Transverse colon (tissue), 4 donors: ENCODE measurements around the gene ATP9B. TPM values are rescaled to one million over a fixed set of nuclear protein-coding genes. Genes with fewer than 3 reads are reported as not detected.
A peak's percentile ranks its signal among the peaks of the same experiment; 100 is the strongest.

Source experiments
- DNase-seq: peaks from one replicate; pipeline ENCODE4 v3.0.0-alpha.2; 2019
- H3K27ac ChIP-seq, 4 donors: fragments of 200-600 bp; sonication (generic); 2 replicates each; pipeline ENCODE4 v1.5.1; 2016 to 2018; ENCODE audit warnings: inconsistent platforms in 4 of 4
- H3K27me3 ChIP-seq: fragments of 200-600 bp; sonication (generic); 2 replicates; pipeline ENCODE4 v1.5.1; 2017; ENCODE audit warnings: inconsistent platforms
- H3K36me3 ChIP-seq, 4 donors: fragments of 200-600 bp; sonication (generic); 2 replicates each; pipeline ENCODE4 v1.5.1; 2017 to 2019; ENCODE audit warnings: inconsistent platforms in 4 of 4
- H3K4me1 ChIP-seq, 4 donors: fragments of 200-600 bp; sonication (generic); 2 replicates each; pipeline ENCODE4 v1.5.1; 2017 to 2020; ENCODE audit warnings: inconsistent platforms in 4 of 4
- H3K4me3 ChIP-seq, 4 donors: fragments of 200-600 bp; sonication (generic); 1 replicate in 1 of 4; 2 replicates in 3 of 4; pipeline versions ENCODE4 v1.5.1 to v1.6.1; 2017 to 2019; ENCODE audit warnings: inconsistent platforms in 4 of 4
- H3K9me3 ChIP-seq, 2 donors: fragments of 200-600 bp; sonication (generic); 2 replicates each; pipeline ENCODE4 v1.5.1; 2017 to 2019; ENCODE audit warnings: inconsistent platforms in 2 of 2
- CTCF ChIP-seq, 5 experiments: fragments of 200-600 bp in 3 of 5; fragments of 450-650 bp in 2 of 5; sonication (generic) in 3 of 5; IDR thresholded peaks; 1 replicate in 2 of 5; 2 replicates in 3 of 5; pipeline ENCODE4 v1.5.1; 2016 to 2017; ENCODE audit warnings: antibody characterized with exemption in 5 of 5, inconsistent platforms in 3 of 5, mild to moderate bottlenecking in 2 of 5, moderate library complexity in 1 of 5
- EP300 ChIP-seq: sonication (generic); formaldehyde crosslinking; IDR thresholded peaks from one replicate; pipeline ENCODE4 v1.6.1; 2017; ENCODE audit warnings: antibody characterized with exemption, low read depth
- POLR2A ChIP-seq: fragments of 450-650 bp; IDR thresholded peaks from one replicate; pipeline ENCODE4 v1.6.1; 2016; ENCODE audit warnings: antibody characterized with exemption, mild to moderate bottlenecking, moderate library complexity
- POLR2AphosphoS5 ChIP-seq, 3 donors: sonication (generic); formaldehyde crosslinking; IDR thresholded peaks; one replicate each; pipeline ENCODE4 v1.6.1; 2016; ENCODE audit warnings: antibody characterized with exemption in 3 of 3
- WGBS, 2 donors: methylation state at CpG; one replicate each; pipeline ENCODE4 v1.1.5; 2018; ENCODE audit warnings: low coverage in 1 of 2; 5-methylcytosine and 5-hydroxymethylcytosine counted together
- in situ Hi-C, 4 donors: fragments of 200-750 bp; cut with MboI; loops; one replicate each; pipeline versions ENCODE4 v1.15.0 to v1.15.1; 2017; ENCODE audit warnings: low sequenced_read_pairs in 3 of 4, low pct_ligation_motif_present in 1 of 4, low pct_unique_long_range_greater_than_20kb in 1 of 4
- intact Hi-C: fragments of 100-400 bp; cut with DNase I; formaldehyde crosslinking; loops from one replicate; pipeline ENCODE4 v1.15.1; 2023; ENCODE audit warnings: low total_unique reads
- total RNA-seq, 4 donors: library from RNA; depleted of rRNA; stranded (reverse); fragments of >200 nt; gene quantifications; one replicate each; pipeline ENCODE4 v1.1.0, GENCODE V29; 2016

ATP9B gene
- total RNA-seq, 4 donors from 2014 or later, result 36.3 to 70.3 (median 41.6) TPM

- DNase-seq, result no peak
Observed at GRCh38 chr18:79405019-79405780, 336.0 kb downstream of the ATP9B start.

GRCh38 chr18:79405781-79406575, 336.8 kb downstream of the ATP9B start:
- H3K36me3 ChIP-seq, result no peaks in the 10 kb centered on the region
- TF ChIP-seq EP300 (no peak), POLR2A (peak; percentile 17)
- 57 to 58% methylated on average over 4 to 27 of the region's 27 CpGs for WGBS, 2 donors
- peaks cover 5 to 25% (median 16%) of the 10 kb centered on the region in 4 donors for H3K4me1 ChIP-seq
- H3K27me3 ChIP-seq, result peaks cover 22% of the 10 kb centered on the region
- intact Hi-C loops, result no loop called here
- H3K9me3 ChIP-seq, result no peaks in the 10 kb centered on the region
- H3K27ac ChIP-seq, result peak overlapping the region; percentile 52 to 86 (median 68)
- in situ Hi-C loops, result no loop called here
- peak; percentile 77 for DNase-seq
- no peak overlapping the region for H3K4me3 ChIP-seq

More at GRCh38 chr18:79405019-79405780, 336.0 kb downstream of the ATP9B start:
- peaks cover 5 to 28% (median 20%) of the 10 kb centered on the region in 4 donors for H3K4me1 ChIP-seq
- H3K27me3 ChIP-seq, result peaks cover 27% of the 10 kb centered on the region
- TF ChIP-seq EP300 (no peak), CTCF (IDR thresholded peaks at IDR 0.05) (no peak), POLR2A (no peak), POLR2AphosphoS5 (IDR thresholded peaks at IDR 0.05) (no peak)
- peak overlapping the region; percentile 52 to 86 (median 68) for H3K27ac ChIP-seq
- WGBS, 2 donors, result 66 to 68% methylated on average over 8 to 23 of the region's 23 CpGs
- no peaks in the 10 kb centered on the region for H3K36me3 ChIP-seq
- intact Hi-C loops, result no loop called here
- no peaks in the 10 kb centered on the region for H3K9me3 ChIP-seq
- no peak overlapping the region for H3K4me3 ChIP-seq
- in situ Hi-C loops, result no loop called here

- intact Hi-C loops, result no loop called here
Observed at GRCh38 chr18:79406708-79407107, 337.5 kb downstream of the ATP9B start.

GRCh38 chr18:79409313-79409712, 340.1 kb downstream of the ATP9B start:
- intact Hi-C loops, result no loop called here
- H3K27ac ChIP-seq, result no peak overlapping the region
- no peak for DNase-seq
- no peaks in the 10 kb centered on the region for H3K36me3 ChIP-seq
- 74 to 77% methylated on average over 3 of the region's 3 CpGs for WGBS, 2 donors
- H3K4me3 ChIP-seq, result no peak overlapping the region
- peaks cover 0 to 11% (median 6%) of the 10 kb centered on the region in 4 donors for H3K4me1 ChIP-seq
- H3K27me3 ChIP-seq, result no peaks in the 10 kb centered on the region
- TF ChIP-seq POLR2A (no peak), POLR2AphosphoS5 (IDR thresholded peaks at IDR 0.05) (no peak), EP300 (no peak), CTCF (IDR thresholded peaks at IDR 0.05) (no peak)
- in situ Hi-C loops, result no loop called here
- H3K9me3 ChIP-seq, result no peaks in the 10 kb centered on the region

More at GRCh38 chr18:79406708-79407107, 337.5 kb downstream of the ATP9B start:
- no peak overlapping the region for H3K4me3 ChIP-seq
- H3K4me1 ChIP-seq, result peaks cover 5 to 25% (median 16%) of the 10 kb centered on the region in 4 donors
- TF ChIP-seq POLR2A, result no peak
- no peak for TF ChIP-seq CTCF (IDR thresholded peaks at IDR 0.05)
- no peak for TF ChIP-seq POLR2AphosphoS5 (IDR thresholded peaks at IDR 0.05)
- TF ChIP-seq EP300, result no peak
- 95% methylated on average over 30 of the region's 30 CpGs; no CpG with 5 or more reads in 1 of the 2 donors for WGBS, 2 donors
- DNase-seq, result no peak
- no peaks in the 10 kb centered on the region for H3K36me3 ChIP-seq
- in situ Hi-C loops, result no loop called here
- H3K27ac ChIP-seq, result peak overlapping the region; percentile 52 to 86 (median 68)
- H3K9me3 ChIP-seq, result no peaks in the 10 kb centered on the region
- peaks cover 15% of the 10 kb centered on the region for H3K27me3 ChIP-seq
